HG03442 (cell line): ENCODE data around the gene MEG3.

Source experiments
- ATAC-seq: cut with Tn5 transposase; IDR thresholded peaks from one replicate; pipeline ENCODE4 v1.9.1; 2021; ENCODE audit warnings: mild to moderate bottlenecking, moderate library complexity; ENCODE audit not compliant: unreplicated experiment

The MEG3 gene

DNA sequence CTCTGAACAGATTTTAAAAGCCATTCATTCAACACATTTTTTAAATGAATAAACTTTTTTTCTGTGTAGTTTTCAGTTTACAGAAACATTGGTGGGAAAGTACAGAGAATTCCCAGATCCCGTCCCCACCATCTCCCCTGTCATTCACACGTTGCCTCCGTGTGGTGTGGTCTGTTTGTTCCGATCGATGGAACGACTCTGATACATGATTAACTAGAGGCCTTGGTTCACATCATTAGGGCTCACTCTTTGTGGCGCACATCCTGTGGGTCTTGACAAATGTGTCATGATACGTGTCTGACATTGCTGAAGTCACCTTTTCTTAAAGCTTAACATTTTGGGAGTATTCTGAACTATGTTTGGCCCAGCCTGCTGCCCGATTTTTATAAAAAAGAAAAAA, 18.5 kb downstream of the MEG3 start:
- ATAC-seq = no peak

DNA sequence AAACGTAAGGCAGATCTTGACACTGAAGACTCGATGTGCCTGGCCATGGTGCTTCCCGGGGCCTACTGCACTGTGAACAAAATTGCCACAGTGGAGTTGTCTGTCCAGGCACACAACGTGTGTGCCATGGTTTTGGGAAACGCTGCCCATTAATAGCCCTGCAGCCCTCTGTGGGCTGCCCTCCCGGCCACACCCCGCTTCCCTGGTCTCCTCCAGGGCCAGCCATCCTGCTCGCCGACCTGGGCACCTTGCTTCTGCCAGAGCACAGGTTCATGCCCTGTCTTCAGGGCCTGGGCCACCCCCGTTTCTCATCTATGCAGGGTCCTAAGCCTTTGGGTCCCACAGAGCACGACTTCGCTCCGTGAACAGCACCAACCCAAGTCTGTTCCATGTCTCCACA, 18.9 kb downstream of the MEG3 start:
- ATAC-seq = no peak

DNA sequence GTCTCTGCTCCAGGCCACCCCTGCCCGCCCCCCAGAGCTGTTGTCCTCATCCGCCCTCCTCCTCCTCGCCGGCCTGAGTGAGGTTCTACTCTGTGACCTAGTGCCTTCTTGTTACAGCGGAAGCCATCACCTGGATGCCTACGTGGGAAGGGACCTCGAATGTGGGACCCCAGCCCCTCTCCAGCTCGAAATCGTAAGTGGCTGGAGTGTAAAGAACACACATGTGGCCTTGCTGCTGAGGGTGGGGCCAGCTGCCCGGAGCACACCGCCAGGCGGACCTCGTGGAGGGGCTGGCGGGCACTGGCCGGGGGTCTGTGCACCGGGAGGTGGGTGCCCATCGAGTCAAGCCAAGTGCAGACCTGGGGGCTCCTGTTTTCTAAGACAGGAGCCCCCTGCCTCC, 19.4 kb downstream of the MEG3 start:
- ATAC-seq = no peak

DNA sequence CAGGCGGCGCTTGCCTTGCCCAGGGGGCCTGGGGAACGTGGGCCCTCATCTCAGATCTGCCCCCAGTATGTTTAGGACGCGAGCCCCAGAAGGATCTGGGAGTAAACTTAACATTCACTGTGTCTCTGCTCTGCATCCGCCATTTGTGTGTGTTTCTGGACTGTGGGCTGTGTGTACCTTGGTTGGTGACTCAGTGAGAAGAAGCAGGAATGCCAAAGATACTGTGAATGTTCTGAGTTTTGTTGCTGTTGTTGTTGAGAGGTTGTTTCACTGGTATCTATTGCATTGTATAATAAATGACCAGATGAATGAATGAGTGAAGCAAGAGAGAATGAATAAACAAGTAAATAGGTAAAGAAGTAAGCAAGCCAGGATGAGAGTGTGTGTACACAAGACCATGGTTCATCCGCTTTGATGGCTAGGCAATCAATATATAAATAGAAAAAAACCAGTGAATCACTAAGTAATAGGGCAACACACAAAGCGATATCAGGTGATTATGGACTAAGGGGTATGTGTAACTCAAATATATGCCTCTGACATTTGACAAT, 20.5 kb downstream of the MEG3 start:
- ATAC-seq = no peak

DNA sequence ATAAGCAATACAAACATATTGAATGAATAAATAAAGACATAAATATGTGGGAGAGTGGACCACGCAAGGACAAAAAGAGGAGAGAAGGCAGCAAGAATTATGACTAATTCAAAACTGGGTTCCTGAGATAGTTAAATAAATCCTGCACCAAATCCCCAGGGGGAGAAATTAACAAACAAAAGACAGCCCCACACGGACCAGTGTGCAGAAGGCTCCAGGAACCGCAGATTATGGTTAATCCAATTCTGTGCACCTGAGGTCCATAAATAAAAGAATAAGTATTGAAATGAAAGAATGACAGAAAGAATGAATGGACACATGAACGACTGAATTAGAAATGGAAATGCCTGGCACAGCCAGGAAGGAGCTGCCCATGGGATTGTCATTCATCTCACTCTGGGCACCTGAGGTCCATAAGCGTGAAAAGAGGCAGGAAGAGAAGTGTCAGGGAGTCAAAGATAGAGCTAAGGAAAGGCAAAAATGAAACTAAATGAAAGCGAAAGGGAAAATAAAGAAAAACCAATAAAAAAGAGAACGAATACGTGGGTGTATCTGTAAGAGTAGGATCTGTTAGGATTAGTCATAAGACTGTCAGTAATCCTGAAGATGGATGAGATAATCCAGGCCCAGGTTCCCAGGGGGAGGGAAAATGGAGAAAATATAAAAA, 23.3 kb downstream of the MEG3 start:
- ATAC-seq = no peak

DNA sequence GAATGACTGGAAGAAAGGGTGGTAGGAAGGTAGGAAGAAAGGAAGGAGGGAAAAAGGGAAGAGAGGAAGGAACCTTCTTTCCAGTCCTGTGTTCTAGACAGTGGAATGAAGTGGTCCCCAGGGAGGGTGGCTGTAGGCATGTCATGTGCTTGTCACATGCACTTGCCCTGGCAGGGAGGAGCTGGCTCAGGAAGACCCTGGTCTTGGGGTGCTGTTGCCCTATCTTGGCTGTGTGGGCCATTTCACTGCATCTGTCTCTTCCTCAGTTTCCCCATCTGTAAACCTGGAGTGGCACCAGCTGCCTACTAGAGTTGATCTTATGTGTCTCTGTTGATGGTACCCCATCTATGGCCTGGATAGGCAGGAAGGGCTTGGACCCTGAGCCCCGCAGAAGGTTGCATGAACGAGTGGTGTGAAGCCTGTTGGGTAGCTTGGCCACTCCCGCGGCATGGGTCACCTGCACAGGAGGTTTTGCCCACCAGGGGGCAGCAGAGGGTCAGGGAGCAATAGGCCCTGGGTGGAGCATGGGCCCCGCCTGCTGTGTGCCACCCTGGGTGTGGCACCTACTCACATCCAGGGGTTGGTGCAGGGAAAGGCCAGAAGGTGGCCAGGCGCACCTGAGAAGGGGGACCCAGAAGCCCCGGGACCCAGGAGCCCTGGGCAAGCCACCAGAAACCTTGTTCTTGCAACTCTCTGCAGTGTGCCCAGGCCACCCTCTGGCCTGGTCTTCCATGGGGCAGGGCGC, 25.1 kb downstream of the MEG3 start:
- ATAC-seq = no peak

DNA sequence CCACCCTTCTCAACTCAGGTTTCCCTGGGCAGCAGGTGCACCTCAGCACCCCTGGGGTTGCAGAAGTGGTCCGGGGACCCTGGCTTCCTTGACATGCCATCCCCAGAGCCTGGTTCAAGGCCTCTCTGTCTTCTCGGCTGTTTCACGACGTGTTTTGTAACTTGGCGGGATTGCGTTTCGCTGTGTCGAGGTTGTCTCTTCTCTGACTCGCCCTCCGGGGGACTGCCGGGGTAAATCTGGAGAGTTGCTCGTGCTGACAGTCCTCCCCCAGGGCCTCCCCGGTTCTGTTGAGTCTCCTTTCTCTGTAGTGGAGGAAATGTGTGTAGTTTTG, 25.6 kb downstream of the MEG3 start:
- ATAC-seq = no peak

DNA sequence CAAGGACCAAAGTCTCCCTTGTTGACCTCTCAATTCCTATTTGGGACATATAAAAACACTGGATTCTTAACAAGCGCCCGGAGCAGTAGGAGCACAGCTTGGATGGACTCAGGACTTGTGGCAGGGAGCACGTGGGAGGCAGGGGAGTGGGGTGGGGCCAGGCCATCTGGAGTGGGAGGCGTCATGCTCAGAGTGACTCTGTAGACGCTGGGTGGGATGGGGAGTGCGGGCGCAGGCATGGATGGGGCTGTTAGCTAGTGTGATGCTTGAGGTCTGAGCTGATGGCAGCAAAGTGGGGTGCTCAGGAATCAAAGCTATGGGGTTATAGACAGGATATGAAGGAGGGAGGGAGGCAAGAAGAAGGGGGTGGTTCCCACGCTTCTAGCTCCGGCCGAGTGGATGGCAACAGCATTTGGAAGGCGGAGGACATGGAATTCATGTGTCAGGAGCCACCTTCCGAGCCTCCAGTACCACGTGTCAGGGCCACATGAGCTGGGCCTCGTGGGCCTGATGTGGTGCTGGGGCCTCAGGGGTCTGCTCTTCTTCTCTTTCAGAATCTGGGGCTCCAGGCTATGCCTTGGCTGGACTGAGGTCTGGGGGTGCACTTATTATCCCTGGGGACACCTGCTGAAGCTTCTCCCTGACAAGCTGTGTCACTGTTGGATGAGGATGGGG, 26.2 kb downstream of the MEG3 start:
- no peak for ATAC-seq

DNA sequence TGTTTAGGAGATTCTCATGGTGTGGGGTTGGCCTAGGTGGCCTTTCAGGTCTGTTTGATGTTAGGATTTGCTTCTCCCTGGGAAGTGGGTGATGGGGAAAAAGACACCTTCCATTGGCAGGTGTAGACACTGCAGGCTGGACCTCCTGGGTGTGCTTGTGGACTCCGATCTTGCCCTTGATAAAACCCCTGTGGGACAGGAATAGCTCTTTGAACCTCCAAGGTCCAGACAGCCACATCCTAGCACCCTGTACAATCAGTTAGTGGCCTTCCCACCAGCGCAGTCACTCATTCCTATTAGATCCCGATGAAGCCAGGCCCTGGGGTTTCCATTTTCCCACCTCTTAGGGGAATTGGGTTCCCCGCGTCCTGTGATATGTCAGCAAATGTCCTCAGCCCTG, 28.5 kb downstream of the MEG3 start:
- no peak for ATAC-seq

DNA sequence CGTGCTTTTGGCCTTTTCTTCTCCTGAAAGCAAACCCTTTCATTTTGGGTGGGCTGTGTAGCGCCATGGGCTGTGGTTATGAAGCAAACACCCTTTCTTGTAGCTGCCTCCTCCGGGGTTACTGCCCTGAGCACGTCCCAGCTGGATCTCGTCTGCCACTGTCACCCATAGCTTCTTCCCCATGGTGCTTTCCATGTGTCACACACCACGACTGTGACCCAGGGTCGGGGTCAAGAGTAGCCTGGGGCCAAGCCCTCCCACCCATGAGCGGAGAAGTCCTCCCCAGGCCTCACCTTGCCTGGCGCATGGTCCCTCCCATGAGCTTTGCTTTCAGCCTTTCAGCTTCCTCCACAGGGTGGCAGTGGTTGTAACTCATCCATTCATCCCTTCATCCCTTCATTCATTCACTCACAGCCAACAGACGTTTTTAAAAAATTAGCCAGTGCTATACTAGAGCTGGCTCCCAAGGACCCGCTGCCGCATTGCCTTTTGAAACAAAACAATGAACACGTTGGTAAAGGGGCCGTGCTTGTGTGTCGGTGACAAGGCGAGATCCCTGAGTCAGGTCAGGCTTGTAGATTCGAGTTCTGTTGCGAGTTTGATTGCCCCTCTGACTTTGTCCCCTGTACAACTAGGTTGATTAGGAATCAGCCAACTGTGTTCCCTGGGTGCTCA, 29.5 kb downstream of the MEG3 start:
- no peak for ATAC-seq

DNA sequence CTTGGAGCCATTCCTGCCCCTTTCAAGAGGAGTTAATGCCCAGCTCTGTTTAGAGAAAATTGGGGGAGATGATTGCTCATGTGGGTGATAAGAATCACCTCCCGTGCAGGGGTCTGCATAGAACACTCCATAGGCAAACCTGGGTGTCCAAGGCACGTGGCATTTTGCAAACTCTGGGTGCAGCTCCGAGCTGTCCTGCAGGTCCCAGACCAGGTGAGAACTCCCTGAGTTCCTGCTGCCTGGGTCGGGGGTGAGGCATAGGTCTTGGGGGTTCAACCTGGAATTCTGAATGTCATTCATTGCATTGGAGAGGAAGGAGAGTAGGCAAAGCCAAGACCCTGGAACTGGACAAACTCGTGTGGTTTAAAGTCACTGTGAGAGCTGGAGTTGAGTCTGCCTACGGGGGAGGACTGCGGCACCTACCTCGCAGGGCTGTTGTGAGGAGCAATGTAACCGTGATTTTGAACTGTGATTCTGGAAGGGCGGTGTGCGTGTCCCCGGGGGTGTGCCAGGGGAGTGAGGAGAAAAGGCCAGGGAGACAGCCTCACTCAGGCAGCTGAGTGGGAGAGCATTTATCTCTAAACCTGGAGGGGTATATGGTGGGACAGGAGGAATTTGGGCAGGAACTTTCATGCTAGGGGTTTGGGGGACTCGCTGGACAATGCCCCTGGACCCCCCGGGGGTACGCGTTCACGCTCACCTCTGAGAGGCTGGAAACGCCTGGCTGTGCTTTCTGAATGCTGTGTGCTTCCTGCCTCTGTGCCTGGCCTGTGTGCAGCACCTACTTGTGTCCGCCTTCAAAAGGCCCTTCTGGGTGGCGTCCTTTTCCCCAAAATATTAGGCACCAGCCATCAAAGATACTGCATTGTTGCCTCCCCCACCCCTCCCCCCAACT, 30.4 kb downstream of the MEG3 start:
- ATAC-seq = no peak

DNA sequence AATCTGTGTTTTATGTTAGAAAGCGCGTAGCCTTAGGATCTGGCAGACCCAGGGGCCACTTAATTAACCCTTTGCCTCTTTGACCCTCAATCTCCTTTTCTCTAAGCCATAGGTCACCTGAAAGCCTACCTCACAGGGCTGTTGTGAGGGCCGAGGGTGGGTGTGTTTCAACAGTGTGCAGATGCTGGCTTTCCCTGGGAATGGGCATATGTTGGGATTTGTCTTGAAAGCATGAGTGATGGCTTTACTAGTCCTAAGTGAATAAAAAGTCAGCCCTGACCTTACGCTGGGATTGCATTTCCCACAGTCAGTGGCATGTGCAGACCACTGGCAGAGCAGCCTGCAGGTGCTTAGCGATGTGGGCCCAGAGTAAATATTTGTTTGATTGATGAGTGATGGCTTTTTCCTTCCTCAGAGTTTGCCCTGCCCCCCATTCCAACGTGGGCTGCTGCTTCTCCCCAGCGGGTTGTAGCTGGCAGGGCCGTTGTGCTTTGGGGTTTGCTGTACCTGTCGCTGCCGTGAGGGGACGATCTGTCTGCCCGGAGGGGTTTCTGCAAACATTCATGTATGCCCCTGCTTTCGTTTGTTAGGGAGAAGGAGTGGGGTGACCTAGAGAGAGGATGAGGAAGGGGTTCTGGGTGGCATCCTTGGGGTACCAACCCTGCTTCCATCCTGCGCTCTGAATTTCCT, 31.5 kb downstream of the MEG3 start:
- ATAC-seq = no peak

DNA sequence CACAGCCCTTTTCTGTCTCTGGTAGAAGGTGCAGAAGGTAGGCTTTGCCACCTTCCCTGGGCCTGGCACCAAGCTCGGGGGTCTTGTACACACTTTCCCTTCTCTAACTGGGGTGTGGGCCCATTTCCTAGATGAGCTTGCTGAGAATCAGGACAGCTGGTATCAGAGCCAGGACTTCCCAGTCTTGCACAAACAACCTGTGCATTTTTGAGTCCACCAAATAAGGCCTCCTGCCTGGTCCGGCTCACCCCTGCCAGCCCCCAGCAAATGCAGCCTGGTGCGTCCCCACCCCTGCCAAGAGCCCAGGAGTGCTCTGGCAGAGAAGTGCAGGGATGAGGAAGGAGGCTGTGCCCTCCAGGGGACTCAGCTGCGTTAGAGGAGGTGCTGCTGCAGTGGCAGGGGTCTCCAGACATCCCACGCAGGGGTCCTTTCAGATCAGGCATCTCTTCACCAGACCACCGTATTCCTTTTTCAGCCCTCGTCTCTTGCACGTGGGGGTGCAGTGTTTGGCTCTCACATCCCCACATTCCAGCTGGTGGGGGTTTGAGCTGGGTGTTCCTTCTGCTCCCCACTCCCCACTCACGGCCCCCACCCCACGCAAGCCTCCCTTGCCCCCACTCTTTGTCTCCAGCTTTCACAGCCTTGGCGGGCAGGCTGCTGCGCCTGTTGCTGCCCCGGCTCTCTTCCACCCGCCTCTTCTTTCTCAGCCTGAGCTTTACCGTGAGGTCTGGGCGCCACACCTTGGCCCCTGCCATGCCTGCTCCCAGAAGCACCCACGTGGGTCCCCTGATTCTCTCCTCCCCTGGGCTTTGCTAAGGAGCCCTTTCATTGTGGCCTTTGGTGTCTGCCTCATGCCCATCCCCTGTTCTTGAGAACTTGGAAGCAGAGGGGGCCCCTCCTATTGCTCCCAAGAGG, 32.3 kb downstream of the MEG3 start:
- no peak for ATAC-seq

DNA sequence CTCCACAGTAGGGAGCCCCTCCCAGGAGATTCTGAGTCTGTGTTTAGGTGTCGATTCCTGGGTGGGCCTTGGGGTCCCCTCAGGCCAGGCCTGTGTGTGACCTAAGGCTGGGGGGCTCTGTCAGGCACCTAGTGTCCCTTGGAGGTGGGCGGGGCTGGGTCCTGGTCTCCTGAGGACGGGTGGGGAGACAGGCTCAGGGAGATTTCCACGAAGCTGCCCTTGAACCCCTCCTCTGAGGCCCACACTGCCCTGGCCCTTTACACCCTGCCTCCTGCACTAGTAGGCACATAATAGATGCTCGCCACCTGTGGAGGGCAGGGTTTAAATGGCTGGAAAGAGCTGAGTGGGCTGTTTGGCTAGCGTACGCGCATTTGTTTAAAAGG, 32.9 kb downstream of the MEG3 start:
- ATAC-seq = no peak

DNA sequence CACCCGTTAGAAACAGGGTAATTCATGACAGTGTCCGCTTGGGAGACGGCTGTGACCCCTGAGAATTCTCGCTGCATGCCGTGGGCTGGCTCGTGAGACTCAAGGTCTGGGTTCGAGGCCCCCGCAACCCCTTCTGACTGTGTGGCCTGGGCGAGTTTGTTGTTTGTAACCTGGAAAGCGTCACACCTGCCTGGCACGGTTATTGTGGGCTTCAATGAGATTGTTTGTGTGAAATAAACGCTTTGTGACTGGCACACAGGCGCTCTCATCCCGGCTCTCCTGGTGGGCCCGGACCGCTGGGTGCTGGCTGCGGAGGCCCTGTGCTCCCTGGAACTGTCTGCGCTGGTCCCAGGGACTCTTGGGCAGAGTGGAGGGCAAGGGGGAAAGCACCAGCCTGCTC, 33.9 kb downstream of the MEG3 start:
- no peak for ATAC-seq

DNA sequence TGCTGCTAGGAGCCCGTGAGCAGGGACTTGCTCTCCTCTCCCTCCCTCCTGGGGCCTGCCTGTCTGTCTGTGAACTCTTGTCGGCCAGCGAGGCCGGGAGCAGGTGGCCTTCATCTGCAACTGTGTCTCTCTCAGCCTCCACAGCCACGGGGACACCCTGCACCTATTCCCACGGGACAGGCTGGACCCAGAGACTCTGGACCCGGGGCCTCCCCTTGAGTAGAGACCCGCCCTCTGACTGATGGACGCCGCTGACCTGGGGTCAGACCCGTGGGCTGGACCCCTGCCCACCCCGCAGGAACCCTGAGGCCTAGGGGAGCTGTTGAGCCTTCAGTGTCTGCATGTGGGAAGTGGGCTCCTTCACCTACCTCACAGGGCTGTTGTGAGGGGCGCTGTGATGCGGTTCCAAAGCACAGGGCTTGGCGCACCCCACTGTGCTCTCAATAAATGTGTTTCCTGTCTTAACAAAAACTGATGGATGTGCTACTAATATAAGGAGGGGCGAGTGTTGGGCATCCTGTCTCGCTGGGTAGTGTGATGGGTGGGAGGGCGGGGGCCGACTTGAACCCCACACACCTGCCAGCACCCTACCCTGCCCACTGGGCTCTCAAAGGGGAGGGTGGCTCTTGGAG, 34.8 kb downstream of the MEG3 start:
- ATAC-seq = no peak

DNA sequence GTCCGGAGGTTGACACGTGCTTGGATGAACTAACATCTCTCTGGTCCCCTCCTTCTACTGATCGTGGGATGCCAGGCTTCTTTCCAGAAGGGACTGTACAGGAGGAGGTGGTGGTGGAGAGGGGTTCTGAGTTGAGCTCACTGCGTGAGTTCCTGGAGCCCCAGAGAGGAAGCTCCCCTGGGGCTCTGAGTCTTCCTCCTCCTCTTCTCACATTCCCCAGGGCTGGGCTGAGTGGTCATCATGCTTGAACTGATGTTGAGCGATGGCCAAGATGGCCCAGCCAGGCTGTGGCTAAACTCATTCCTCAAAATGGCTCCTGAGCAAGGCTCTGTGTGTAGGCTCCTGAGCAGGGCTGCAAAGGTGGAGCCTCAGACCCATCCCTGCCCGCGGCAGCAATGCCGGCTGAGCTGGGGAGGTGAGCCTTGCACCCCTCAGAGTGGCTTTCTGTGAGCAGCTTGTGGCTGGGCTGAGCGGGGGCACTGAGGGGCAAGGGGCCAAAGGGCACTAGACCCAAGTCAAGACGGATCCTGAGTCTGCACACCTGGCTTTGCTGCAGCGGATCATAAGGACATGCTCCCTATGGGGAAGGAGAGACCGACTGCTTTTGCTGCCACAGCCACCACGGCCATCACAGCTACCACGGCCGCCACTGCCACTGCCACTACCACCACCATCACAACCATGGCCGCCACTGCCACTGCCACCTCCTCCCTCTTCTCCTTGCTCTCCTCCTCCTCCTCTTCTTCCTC, 35.4 kb downstream of the MEG3 start:
- ATAC-seq = no peak

DNA sequence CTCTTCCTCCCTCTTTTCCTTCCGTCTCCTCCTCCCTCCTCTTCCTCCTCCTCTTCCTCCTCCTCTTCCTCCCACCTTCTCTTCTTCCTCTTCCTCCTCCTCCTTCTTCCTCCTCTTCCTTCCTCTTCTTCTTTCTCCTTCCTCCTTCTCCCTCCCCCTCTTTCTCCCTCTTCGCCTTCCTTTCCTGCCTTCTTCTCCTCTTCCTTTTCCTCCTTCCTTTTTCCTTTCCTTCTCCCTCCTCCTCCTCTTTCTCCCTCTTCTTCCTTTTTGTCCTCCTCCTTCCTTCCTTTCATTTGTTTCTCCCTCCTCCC, 36.0 kb downstream of the MEG3 start:
- ATAC-seq = no peak
